ENCODE data around the gene COX8C. TPM values are rescaled to one million over a fixed set of nuclear protein-coding genes. Genes with fewer than 3 reads are reported as not detected.

The COX8C gene
- polyA plus RNA-seq, 2 of the 4 experiments (the other 2 are of a cell fraction), result not detected

- POLR2A ChIA-PET, result no interaction called here
- Histone ChIP-seq H3K4me2 (no peak overlapping the region), H3K4me1 (no peaks in the 10 kb centered on the region), H3K4me3 (no peak overlapping the region), H3K9me3 (peaks cover 11% of the 10 kb centered on the region; the same call in 2 of the 3 replicates), H3K27ac (no peak overlapping the region)
- ATAC-seq, result no peak
- TF ChIP-seq ZSCAN20 (CRISPR knock-in tag; IDR thresholded peaks at IDR 0.05) (no peak), PHF8 (IDR thresholded peaks at IDR 0.05; ENCODE audit: borderline replicate concordance, low read depth) (no peak), CTCF (IDR thresholded peaks at IDR 0.05) (no peak), CBX8 (IDR thresholded peaks at IDR 0.05) (no peak)
- no peak for DNase-seq (ENCODE audit: low read depth in 1 of 2, low spot score in 1 of 2)
- WGBS (ENCODE audit: missing lambda C conversion rate), result 2% methylated on average over 1 of the region's 1 CpG
- CTCF ChIA-PET, result no interaction called here
- FAIRE-seq, result no peak
These were observed 3.7 kb upstream of the COX8C start for GRCh38 chr14:93343266-93343665.

- no peak overlapping the region for H3K27ac ChIP-seq
- ChIA-PET CTCF (no interaction called here), POLR2A (no interaction called here)
- FAIRE-seq, result no peak
- no peaks in the 10 kb centered on the region for H3K4me1 ChIP-seq
- ATAC-seq, result no peak
- no peak overlapping the region for H3K4me2 ChIP-seq
- TF ChIP-seq MAX (IDR thresholded peaks at IDR 0.05), result no peak
- TF ChIP-seq MAFK (IDR thresholded peaks at IDR 0.05; ENCODE audit: partially characterized antibody), result no peak
- no peak for TF ChIP-seq FOSL2 (IDR thresholded peaks at IDR 0.05)
- no peak for TF ChIP-seq FOSL2 (CRISPR knock-in tag; IDR thresholded peaks at IDR 0.05)
- no peak for TF ChIP-seq MAZ (IDR thresholded peaks at IDR 0.05; ENCODE audit: borderline replicate concordance, low read depth, low read length)
- TF ChIP-seq EHMT2 (IDR thresholded peaks at IDR 0.05; ENCODE audit: low read depth), result no peak
- TF ChIP-seq ZC3H11A (IDR thresholded peaks at IDR 0.05), result no peak
- no peak for TF ChIP-seq KDM1A (IDR thresholded peaks at IDR 0.05; ENCODE audit: low read depth)
- no peak for TF ChIP-seq TP53 (CRISPR knock-in tag; IDR thresholded peaks at IDR 0.05)
- TF ChIP-seq ESRRA (IDR thresholded peaks at IDR 0.05; ENCODE audit: borderline replicate concordance, low read length), result no peak
- TF ChIP-seq HEYL (CRISPR knock-in tag; IDR thresholded peaks at IDR 0.05), result no peak
- TF ChIP-seq RNF2 (IDR thresholded peaks at IDR 0.05; ENCODE audit: borderline replicate concordance, low read depth), result no peak
- no peak for TF ChIP-seq SMC3 (IDR thresholded peaks at IDR 0.05)
- no peak for TF ChIP-seq TFCP2L1 (CRISPR knock-in tag; IDR thresholded peaks at IDR 0.05)
- TF ChIP-seq RAD21 (conservative IDR thresholded peaks at IDR 0.05 in 1 of 2, IDR thresholded peaks at IDR 0.05 in 1 of 2), result no peak
- no peak for TF ChIP-seq E2F6 (IDR thresholded peaks at IDR 0.05; ENCODE audit: borderline replicate concordance, low read depth)
- no peak for TF ChIP-seq PHF8 (IDR thresholded peaks at IDR 0.05; ENCODE audit: borderline replicate concordance, low read depth)
- WGBS (ENCODE audit: missing lambda C conversion rate), result 59% methylated on average over 2 of the region's 2 CpGs
- no peak overlapping the region for H3K4me3 ChIP-seq
- no peak for DNase-seq (ENCODE audit: low read depth in 1 of 2, low spot score in 1 of 2)
- peaks cover 11% of the 10 kb centered on the region; the same call in 2 of the 3 replicates for H3K9me3 ChIP-seq
These were observed 3.2 kb upstream of the COX8C start for GRCh38 chr14:93343797-93344196.

- ChIA-PET CTCF (no interaction called here), POLR2A (no interaction called here)
- no peaks in the 10 kb centered on the region for H3K4me1 ChIP-seq
- peaks cover 4% of the 10 kb centered on the region; the same call in 1 of the 3 replicates for H3K9me3 ChIP-seq
- DNase-seq (ENCODE audit: low read depth in 1 of 2, low spot score in 1 of 2) (no peak), FAIRE-seq (no peak), ATAC-seq (no peak)
- H3K27ac ChIP-seq, result no peak overlapping the region
- H3K4me2 ChIP-seq, result no peak overlapping the region
- no peak overlapping the region for H3K4me3 ChIP-seq
- 74% methylated on average over 8 of the region's 8 CpGs for WGBS (ENCODE audit: missing lambda C conversion rate)
- TF ChIP-seq MAX (IDR thresholded peaks at IDR 0.05), result no peak
- no peak for TF ChIP-seq GATA3 (IDR thresholded peaks at IDR 0.05; ENCODE audit: borderline replicate concordance)
- TF ChIP-seq CHD2 (IDR thresholded peaks at IDR 0.05; ENCODE audit: low read length, partially characterized antibody), result no peak
- TF ChIP-seq REST (IDR thresholded peaks at IDR 0.05), result no peak
- no peak for TF ChIP-seq HMGXB4 (CRISPR knock-in tag; IDR thresholded peaks at IDR 0.05; ENCODE audit: borderline replicate concordance)
- TF ChIP-seq TP53 (CRISPR knock-in tag; IDR thresholded peaks at IDR 0.05), result no peak
These were observed 868 bp downstream of the COX8C start for GRCh38 chr14:93347850-93348249.
